ENCODE data around the gene HYDIN.
A peak's percentile ranks its signal among the peaks of the same experiment; 100 is the strongest.
"Not testable (repeated sequence)": the region's sequence is repeated elsewhere in the genome, so short reads cannot be mapped to it uniquely, and the experiment has no call there.

HYDIN gene

GRCh38 chr16:70920661-70921060, 309.9 kb downstream of the HYDIN start:
- H3K4me3 ChIP-seq (replicated peaks in 1 of 2; ENCODE audit: low read depth in 2 of 2, low read length in 2 of 2); DNase-seq (ENCODE audit: low read depth in 2 of 2): not testable (repeated sequence)

GRCh38 chr16:70888208-70888607, 342.3 kb downstream of the HYDIN start:
- H3K4me3 ChIP-seq (replicated peaks in 1 of 2; ENCODE audit: low read depth in 2 of 2, low read length in 2 of 2); DNase-seq (ENCODE audit: low read depth in 2 of 2): not testable (repeated sequence)

GRCh38 chr16:70884652-70885051, 345.9 kb downstream of the HYDIN start:
- not testable (repeated sequence) for DNase-seq (ENCODE audit: low read depth in 2 of 2); H3K4me3 ChIP-seq (replicated peaks in 1 of 2; ENCODE audit: low read depth in 2 of 2, low read length in 2 of 2)

GRCh38 chr16:70882311-70882710, 348.2 kb downstream of the HYDIN start:
- not testable (repeated sequence) for H3K4me3 ChIP-seq (replicated peaks in 1 of 2; ENCODE audit: low read depth in 2 of 2, low read length in 2 of 2); DNase-seq (ENCODE audit: low read depth in 2 of 2)

- peak in 1 of 2 donors; percentile 3 for DNase-seq (ENCODE audit: low read depth in 2 of 2)
- H3K4me3 ChIP-seq (replicated peaks in 1 of 2; ENCODE audit: low read depth in 2 of 2, low read length in 2 of 2) = not testable (repeated sequence)
Observed at GRCh38 chr16:70877895-70878294, 352.6 kb downstream of the HYDIN start.

- not testable (repeated sequence) for H3K4me3 ChIP-seq (replicated peaks in 1 of 2; ENCODE audit: low read depth in 2 of 2, low read length in 2 of 2); DNase-seq (ENCODE audit: low read depth in 2 of 2)
Observed at GRCh38 chr16:70876442-70876841, 354.1 kb downstream of the HYDIN start.

GRCh38 chr16:70864698-70865097, 365.8 kb downstream of the HYDIN start:
- peak in 1 of 2 donors; percentile 5 for DNase-seq (ENCODE audit: low read depth in 2 of 2)
- H3K4me3 ChIP-seq (replicated peaks in 1 of 2; ENCODE audit: low read depth in 2 of 2, low read length in 2 of 2) = not testable (repeated sequence)

- not testable (repeated sequence) for H3K4me3 ChIP-seq (replicated peaks in 1 of 2; ENCODE audit: low read depth in 2 of 2, low read length in 2 of 2); DNase-seq (ENCODE audit: low read depth in 2 of 2)
Observed at GRCh38 chr16:70861996-70862395, 368.5 kb downstream of the HYDIN start.

- not testable (repeated sequence) for H3K4me3 ChIP-seq (replicated peaks in 1 of 2; ENCODE audit: low read depth in 2 of 2, low read length in 2 of 2)
- peak; percentile 0 to 52 for DNase-seq (ENCODE audit: low read depth in 2 of 2)
Observed at GRCh38 chr16:70851299-70851698, 379.2 kb downstream of the HYDIN start.

- not testable (repeated sequence) for H3K4me3 ChIP-seq (replicated peaks in 1 of 2; ENCODE audit: low read depth in 2 of 2, low read length in 2 of 2)
- peak in 1 of 2 donors; percentile 45 for DNase-seq (ENCODE audit: low read depth in 2 of 2)
Observed at GRCh38 chr16:70823498-70824118, 406.9 kb downstream of the HYDIN start.

- DNase-seq (ENCODE audit: low read depth in 2 of 2); H3K4me3 ChIP-seq (replicated peaks in 1 of 2; ENCODE audit: low read depth in 2 of 2, low read length in 2 of 2): not testable (repeated sequence)
Observed at GRCh38 chr16:70822734-70823133, 407.8 kb downstream of the HYDIN start.

GRCh38 chr16:70818088-70818487, 412.4 kb downstream of the HYDIN start:
- not testable (repeated sequence) for DNase-seq (ENCODE audit: low read depth in 2 of 2)

GRCh38 chr16:70809392-70810060, 421.0 kb downstream of the HYDIN start:
- DNase-seq (ENCODE audit: low read depth in 2 of 2) = no peak
- TF ChIP-seq CTCF (IDR thresholded peaks at IDR 0.05; ENCODE audit: low read depth, low read length) = no peak
- H3K4me3 ChIP-seq (replicated peaks in 1 of 2; ENCODE audit: low read depth in 2 of 2, low read length in 2 of 2) = no peak overlapping the region

More at GRCh38 chr16:70818088-70818487, 412.4 kb downstream of the HYDIN start:
- not testable (repeated sequence) for H3K4me3 ChIP-seq (replicated peaks in 1 of 2; ENCODE audit: low read depth in 2 of 2, low read length in 2 of 2)

Measured in cardiac fibroblast (primary cell).